ENCODE results near the gene CCDC167.

CCDC167 gene

GRCh38 chr6:37487591-37488380 lies 11.9 kb downstream of the CCDC167 start:
- no peak for DNase-seq

GRCh38 chr6:37486121-37486839 lies 13.4 kb downstream of the CCDC167 start:
- no peak for DNase-seq

- no peak for DNase-seq
Measured at GRCh38 chr6:37485291-37485702, 14.4 kb downstream of the CCDC167 start.

GRCh38 chr6:37484786-37485170 lies 14.9 kb downstream of the CCDC167 start:
- no peak for DNase-seq

GRCh38 chr6:37483917-37484785 lies 15.5 kb downstream of the CCDC167 start:
- peak; percentile 67 for DNase-seq

- DNase-seq: no peak
Measured at GRCh38 chr6:37483252-37483901, 16.3 kb downstream of the CCDC167 start.

- no peak for DNase-seq
Measured at GRCh38 chr6:37482606-37483251, 17.0 kb downstream of the CCDC167 start.

GRCh38 chr6:37481711-37482605 lies 17.7 kb downstream of the CCDC167 start:
- DNase-seq: no peak

GRCh38 chr6:37480951-37481534 lies 18.6 kb downstream of the CCDC167 start:
- no peak for DNase-seq

GRCh38 chr6:37480118-37480736 lies 19.5 kb downstream of the CCDC167 start:
- no peak for DNase-seq

- no peak for DNase-seq
Measured at GRCh38 chr6:37479266-37479854, 20.3 kb downstream of the CCDC167 start.

- DNase-seq: no peak
Measured at GRCh38 chr6:37478827-37479226, 20.9 kb downstream of the CCDC167 start.

GRCh38 chr6:37477656-37478435 lies 21.8 kb downstream of the CCDC167 start:
- DNase-seq: no peak

GRCh38 chr6:37477191-37477590 lies 22.5 kb downstream of the CCDC167 start:
- DNase-seq: no peak

GRCh38 chr6:37474316-37474715 lies 25.4 kb downstream of the CCDC167 start:
- no peak for DNase-seq

GRCh38 chr6:37473364-37474095 lies 26.2 kb downstream of the CCDC167 start:
- no peak for DNase-seq

GRCh38 chr6:37467718-37468117 lies 32.0 kb downstream of the CCDC167 start:
- no peak for DNase-seq

GRCh38 chr6:37463110-37463509 lies 36.6 kb downstream of the CCDC167 start:
- DNase-seq: no peak
